ENCODE measurements around the gene GPATCH4. TPM values are rescaled to one million over a fixed set of nuclear protein-coding genes. Genes with fewer than 3 reads are reported as not detected.

Gene GPATCH4
- total RNA-seq, 1 experiment from 2014 or later: 39.4 TPM

GRCh38 chr1:156616463-156616862 lies 15.2 kb upstream of the GPATCH4 start:
- no TSS peak for BruUV-seq (replicated peaks)
- Histone ChIP-seq H3K4me1 (ENCODE audit: control insufficient read depth in 1 of 2, insufficient read depth in 2 of 2, low read length in 2 of 2) (peaks cover 8 to 11% of the 10 kb centered on the region in 2 experiments), H3K27ac (ENCODE audit: low read depth, low read length) (no peak overlapping the region), H3K79me2 (ENCODE audit: insufficient read depth, low read length) (no peaks in the 10 kb centered on the region), H3K9me3 (ENCODE audit: control insufficient read depth in 1 of 2, insufficient read depth in 1 of 2, low read depth in 1 of 2, low read length in 2 of 2) (no peaks in the 10 kb centered on the region), H3K4me3 (replicated peaks in 1 of 2; ENCODE audit: low read depth in 1 of 2, low read length in 2 of 2) (no peak overlapping the region), H3K4me2 (ENCODE audit: low read length) (peak overlapping the region; percentile 18; the same call in 1 of the 2 replicates), H3K9me2 (ENCODE audit: insufficient read depth) (no peaks in the 10 kb centered on the region), H3K9ac (ENCODE audit: low read length) (no peak overlapping the region), H2AFZ (ENCODE audit: low read depth, low read length, poor library complexity, severe bottlenecking) (no peak overlapping the region), H3K27me3 (ENCODE audit: insufficient read depth, low read length) (no peaks in the 10 kb centered on the region), H4K20me1 (ENCODE audit: insufficient read depth) (no peaks in the 10 kb centered on the region), H3K36me3 (ENCODE audit: control insufficient read depth in 1 of 2, insufficient read depth in 2 of 2, low read length in 2 of 2) (no peaks in the 10 kb centered on the region)
- CTCF ChIA-PET: interaction anchor here (1.1 to 1.6 kb wide), 2 partner anchors 8 to 30 kb away, joined by 3 to 4 read pairs; no protein-coding TSS in a partner anchor
- intact Hi-C loops (cut with micrococcal nuclease): no loop called here
- POLR2A ChIA-PET: no interaction called here
- RAD21 ChIA-PET (ENCODE audit: low non-redundant PET in 1 of 2, low total read pairs in 2 of 2, uncharacterized antibody in 2 of 2, unreplicated experiment in 2 of 2): interaction anchor here in 1 of 2 experiments (0.7 kb wide), 1 partner anchor 25 kb away, joined by 3 read pairs; the partner anchor contains the start of gene NAXE
- TF ChIP-seq CEBPB (IDR thresholded peaks at IDR 0.05; ENCODE audit: low read depth) (no peak), ATF3 (IDR thresholded peaks at IDR 0.05) (no peak), ELF1 (IDR thresholded peaks at IDR 0.05; ENCODE audit: borderline replicate concordance, low read depth) (no peak), EZH2 (IDR thresholded peaks at IDR 0.05) (no peak), MAX (IDR thresholded peaks at IDR 0.05) (no peak), SP1 (IDR thresholded peaks at IDR 0.05; ENCODE audit: low read depth) (no peak), EZH2phosphoT487 (IDR thresholded peaks at IDR 0.05; ENCODE audit: borderline replicate concordance) (no peak), CBX3 (IDR thresholded peaks at IDR 0.05; ENCODE audit: low read depth) (no peak), FOSL1 (IDR thresholded peaks at IDR 0.05; ENCODE audit: low read depth) (no peak), POLR2A (IDR thresholded peaks at IDR 0.05; ENCODE audit: borderline replicate concordance, extremely low read depth, insufficient read depth, insufficient read length) (no peak), ZFX (IDR thresholded peaks at IDR 0.05) (no peak), ZNF274 (IDR thresholded peaks at IDR 0.05; ENCODE audit: low read depth, low read length) (no peak), YY1 (IDR thresholded peaks at IDR 0.05; ENCODE audit: extremely low read depth, insufficient replicate concordance, low read depth, low read length) (no peak), TCF7L2 (IDR thresholded peaks at IDR 0.05; ENCODE audit: borderline replicate concordance, extremely low read depth, insufficient read depth, insufficient read length) (no peak), JUND (IDR thresholded peaks at IDR 0.05) (no peak)
- ATAC-seq (peak; percentile 37; the same call in 1 of the 2 replicates), DNase-seq (ENCODE audit: low read depth, low spot score) (no peak)

All from HCT116 (cell line).